K562 (cell line): ENCODE results near the gene RBM20.

Experiments used
- CTCF ChIP-seq, 3 experiments: IDR thresholded peaks in 2 of 3; conservative IDR thresholded peaks in 1 of 3; 2 replicates each; pipeline ENCODE4 v1.5.1; 2011 to 2012; ENCODE audit warnings: low read length in 3 of 3, mild to moderate bottlenecking in 3 of 3, control low read depth in 2 of 3, improper control_type of control experiment in 1 of 3, inconsistent platforms in 1 of 3, low read depth in 1 of 3, mixed read lengths in 1 of 3, moderate library complexity in 1 of 3; ENCODE audit not compliant: insufficient read depth in 2 of 3
- PHF21A ChIP-seq: fragments of 450-650 bp; IDR thresholded peaks from 2 replicates; pipeline ENCODE4 v1.6.1; 2017; ENCODE audit warnings: low read depth, borderline replicate concordance
- POLR2A ChIP-seq: fragments of 450-650 bp; conservative IDR thresholded peaks from 2 replicates; pipeline ENCODE4 v1.6.1; 2016
- POLR2H ChIP-seq: IDR thresholded peaks from 2 replicates; pipeline ENCODE4 v1.6.1; 2016; ENCODE audit warnings: missing genetic modification characterization, low read depth, mild to moderate bottlenecking, control low read depth, missing compliant biosample characterization, moderate library complexity
- RAD51 ChIP-seq: fragments of 450-650 bp; IDR thresholded peaks from 2 replicates; pipeline ENCODE4 v1.7.1; 2016; ENCODE audit warnings: low read depth, mild to moderate bottlenecking, borderline replicate concordance
- SMAD3 ChIP-seq: fragments of 450-650 bp; formaldehyde crosslinking; conservative IDR thresholded peaks from 2 replicates; pipeline ENCODE4 v1.4.0; 2020; ENCODE audit warnings: mild to moderate bottlenecking
- SRF ChIP-seq, 2 experiments: fragments of 250-450, 450-650 bp in 1 of 2; sonication (Bioruptor Pico) in 1 of 2; sonication (generic) in 1 of 2; formaldehyde crosslinking; IDR thresholded peaks; 2 replicates each; pipeline versions ENCODE4 v1.5.0 to v1.5.1; 2020 to 2022; ENCODE audit warnings: mild to moderate bottlenecking in 1 of 2, missing genetic modification reagents in 1 of 2
- ZBTB34 ChIP-seq: fragments of 250-450 bp; sonication (Bioruptor Pico); IDR thresholded peaks from 2 replicates; pipeline ENCODE4 v1.8.0; 2021; ENCODE audit warnings: mild to moderate bottlenecking, moderate library complexity
- ZNF274 ChIP-seq: IDR thresholded peaks from 2 replicates; pipeline ENCODE4 v1.6.1; 2011; ENCODE audit warnings: low read depth, mild to moderate bottlenecking, low read length, moderate library complexity, borderline replicate concordance

- TF ChIP-seq CTCF (IDR thresholded peaks at IDR 0.05 in 2 of 3, conservative IDR thresholded peaks at IDR 0.05 in 1 of 3; ENCODE audit: insufficient read depth in 2 of 3, low read depth in 1 of 3, low read length in 3 of 3) = no peak
- TF ChIP-seq SMAD3 (CRISPR knock-in tag) = no peak
- TF ChIP-seq ZNF274 = no peak
- no peak for TF ChIP-seq ZBTB34 (CRISPR knock-in tag)
- no peak for TF ChIP-seq SRF (CRISPR knock-in tag; IDR thresholded peaks at IDR 0.05)
- no peak for TF ChIP-seq POLR2H
- no peak for TF ChIP-seq RAD51
- TF ChIP-seq PHF21A = no peak
- no peak for TF ChIP-seq POLR2A
Observed at GRCh38 chr10:110847374-110847773, 203.2 kb downstream of the RBM20 start.
